SK-N-SH treated with all-trans-retinoic acid at 6 μM for 48 hours (cell line): ENCODE results near the gene IFI27L2.
"Not testable (repeated sequence)": the region's sequence is repeated elsewhere in the genome, so short reads cannot be mapped to it uniquely, and the experiment has no call there.

Experiments used
- ATAC-seq: fragments of 200-7000 bp; cut with Tn5 transposase; 3 replicates; pipeline ENCODE4 v1.9.1; 2020; ENCODE audit warnings: mild to moderate bottlenecking, moderate library complexity
- ARNTL ChIP-seq: fragments of 450-650 bp; formaldehyde crosslinking; IDR thresholded peaks from 2 replicates; pipeline ENCODE4 v1.5.0; 2020; ENCODE audit warnings: low read depth, mild to moderate bottlenecking, moderate library complexity, borderline replicate concordance
- BACH2 ChIP-seq: fragments of 250-450 bp; sonication (Bioruptor Pico); IDR thresholded peaks from 2 replicates; pipeline ENCODE4 v1.9.0; 2021; ENCODE audit warnings: mild to moderate bottlenecking, borderline replicate concordance
- CSDC2 ChIP-seq: fragments of 250-450 bp; sonication (Bioruptor Pico); IDR thresholded peaks from 2 replicates; pipeline ENCODE4 v1.5.0; 2020; ENCODE audit warnings: mild to moderate bottlenecking, moderate library complexity
- ESRRG ChIP-seq: fragments of 250-450 bp; sonication (Bioruptor Pico); IDR thresholded peaks from 2 replicates; pipeline ENCODE4 v1.6.1; 2021; ENCODE audit warnings: mild to moderate bottlenecking
- GLIS3 ChIP-seq: fragments of 250-450 bp; sonication (Bioruptor Pico); IDR thresholded peaks from 2 replicates; pipeline ENCODE4 v1.5.0; 2020; ENCODE audit warnings: mild to moderate bottlenecking, moderate library complexity
- OSR1 ChIP-seq: fragments of 250-450 bp; sonication (Bioruptor Pico); IDR thresholded peaks from 2 replicates; pipeline ENCODE4 v1.8.0; 2022; ENCODE audit warnings: moderate library complexity, mild to moderate bottlenecking, inconsistent platforms
- PPARA ChIP-seq: fragments of 250-450 bp; sonication (Bioruptor Pico); IDR thresholded peaks from 2 replicates; pipeline ENCODE4 v1.5.0; 2020; ENCODE audit warnings: mild to moderate bottlenecking, borderline replicate concordance
- RARB ChIP-seq: fragments of 250-450 bp; sonication (Bioruptor Pico); IDR thresholded peaks from 2 replicates; pipeline ENCODE4 v1.8.0; 2021; ENCODE audit warnings: mild to moderate bottlenecking, moderate library complexity
- SNAI2 ChIP-seq: fragments of 250-450 bp; sonication (Bioruptor Pico); IDR thresholded peaks from 2 replicates; pipeline ENCODE4 v1.5.0; 2020; ENCODE audit warnings: mild to moderate bottlenecking, moderate library complexity
- TCF4 ChIP-seq: fragments of 250-450 bp; sonication (Bioruptor Pico); IDR thresholded peaks from 2 replicates; pipeline ENCODE4 v1.8.0; 2021; ENCODE audit warnings: mild to moderate bottlenecking, moderate library complexity, borderline replicate concordance
- TOX ChIP-seq: fragments of 250-450 bp; sonication (Bioruptor Pico); IDR thresholded peaks from 2 replicates; pipeline ENCODE4 v1.8.0; 2021; ENCODE audit warnings: mild to moderate bottlenecking, moderate library complexity, borderline replicate concordance
- ZC3H10 ChIP-seq: fragments of 250-450 bp; sonication (Bioruptor Pico); IDR thresholded peaks from 2 replicates; pipeline ENCODE4 v1.5.1; 2021; ENCODE audit warnings: mild to moderate bottlenecking, moderate library complexity
- ZFP3 ChIP-seq: fragments of 250-450 bp; sonication (Bioruptor Pico); IDR thresholded peaks from 2 replicates; pipeline ENCODE4 v1.5.0; 2020; ENCODE audit warnings: mild to moderate bottlenecking, moderate library complexity
- ZFP30 ChIP-seq: fragments of 450-650 bp; formaldehyde crosslinking; IDR thresholded peaks from 2 replicates; pipeline ENCODE4 v1.5.0; 2022; ENCODE audit warnings: mild to moderate bottlenecking, moderate library complexity
- ZNF565 ChIP-seq: fragments of 450-650 bp; formaldehyde crosslinking; conservative IDR thresholded peaks from 2 replicates; pipeline ENCODE4 v1.5.0; 2020; ENCODE audit warnings: low read depth, mild to moderate bottlenecking, moderate library complexity
- ZNF70 ChIP-seq: fragments of 450-650 bp; formaldehyde crosslinking; IDR thresholded peaks from 2 replicates; pipeline ENCODE4 v1.5.0; 2020; ENCODE audit warnings: mild to moderate bottlenecking, moderate library complexity
- ZNF8 ChIP-seq: fragments of 450-650 bp; formaldehyde crosslinking; IDR thresholded peaks from 2 replicates; pipeline ENCODE4 v1.5.0; 2020; ENCODE audit warnings: mild to moderate bottlenecking, moderate library complexity
- TF ChIP-seq, protein P1 (sequence below): fragments of 250-450 bp; sonication (Bioruptor Pico); IDR thresholded peaks from 2 replicates; pipeline ENCODE4 v1.5.0; 2020; ENCODE audit warnings: mild to moderate bottlenecking, moderate library complexity
- TF ChIP-seq, protein P2 (sequence below): fragments of 250-450 bp; sonication (Bioruptor Pico); IDR thresholded peaks from 2 replicates; pipeline ENCODE4 v1.5.1; 2020; ENCODE audit warnings: low read depth, mild to moderate bottlenecking, moderate library complexity
- TF ChIP-seq, protein P3 (sequence below): fragments of 250-450 bp; sonication (Bioruptor Pico); IDR thresholded peaks from 2 replicates; pipeline ENCODE4 v1.8.0; 2020; ENCODE audit warnings: mild to moderate bottlenecking, moderate library complexity, borderline replicate concordance
- TF ChIP-seq, protein P4 (sequence below): fragments of 250-450 bp; sonication (Bioruptor Pico); IDR thresholded peaks from 2 replicates; pipeline ENCODE4 v1.8.0; 2021; ENCODE audit warnings: low read depth, mild to moderate bottlenecking, moderate library complexity, borderline replicate concordance

Gene IFI27L2

DNA sequence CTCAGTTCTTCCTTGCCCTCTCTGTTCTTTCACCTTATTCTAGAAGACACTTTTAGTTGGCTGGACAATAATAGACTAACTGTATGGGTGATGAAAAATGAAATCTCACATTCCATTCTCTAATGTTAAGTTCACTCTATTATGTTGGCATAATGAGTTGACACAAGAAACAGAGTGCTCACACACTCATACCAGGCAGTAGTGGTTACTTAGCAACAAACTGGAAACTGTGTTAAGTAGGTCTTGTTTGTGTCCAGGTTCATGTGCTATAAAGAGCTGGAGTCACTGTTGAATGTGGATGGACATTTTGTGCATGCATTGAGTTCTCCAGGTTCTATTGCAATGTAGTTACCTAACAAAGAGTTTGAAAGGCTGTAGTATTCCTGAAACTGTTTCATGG, 27.8 kb upstream of the IFI27L2 start:
- no peak for ATAC-seq
- TF ChIP-seq ZFP3 (CRISPR knock-in tag) (no peak), ZFP30 (CRISPR knock-in tag) (no peak), ESRRG (no peak), TOX (CRISPR knock-in tag) (no peak), ARNTL (CRISPR knock-in tag) (no peak), RARB (CRISPR knock-in tag) (no peak), TCF4 (CRISPR knock-in tag) (no peak), BACH2 (CRISPR knock-in tag) (no peak), ZC3H10 (CRISPR knock-in tag) (no peak), SNAI2 (CRISPR knock-in tag) (no peak)
- TF ChIP-seq, protein P1, sequence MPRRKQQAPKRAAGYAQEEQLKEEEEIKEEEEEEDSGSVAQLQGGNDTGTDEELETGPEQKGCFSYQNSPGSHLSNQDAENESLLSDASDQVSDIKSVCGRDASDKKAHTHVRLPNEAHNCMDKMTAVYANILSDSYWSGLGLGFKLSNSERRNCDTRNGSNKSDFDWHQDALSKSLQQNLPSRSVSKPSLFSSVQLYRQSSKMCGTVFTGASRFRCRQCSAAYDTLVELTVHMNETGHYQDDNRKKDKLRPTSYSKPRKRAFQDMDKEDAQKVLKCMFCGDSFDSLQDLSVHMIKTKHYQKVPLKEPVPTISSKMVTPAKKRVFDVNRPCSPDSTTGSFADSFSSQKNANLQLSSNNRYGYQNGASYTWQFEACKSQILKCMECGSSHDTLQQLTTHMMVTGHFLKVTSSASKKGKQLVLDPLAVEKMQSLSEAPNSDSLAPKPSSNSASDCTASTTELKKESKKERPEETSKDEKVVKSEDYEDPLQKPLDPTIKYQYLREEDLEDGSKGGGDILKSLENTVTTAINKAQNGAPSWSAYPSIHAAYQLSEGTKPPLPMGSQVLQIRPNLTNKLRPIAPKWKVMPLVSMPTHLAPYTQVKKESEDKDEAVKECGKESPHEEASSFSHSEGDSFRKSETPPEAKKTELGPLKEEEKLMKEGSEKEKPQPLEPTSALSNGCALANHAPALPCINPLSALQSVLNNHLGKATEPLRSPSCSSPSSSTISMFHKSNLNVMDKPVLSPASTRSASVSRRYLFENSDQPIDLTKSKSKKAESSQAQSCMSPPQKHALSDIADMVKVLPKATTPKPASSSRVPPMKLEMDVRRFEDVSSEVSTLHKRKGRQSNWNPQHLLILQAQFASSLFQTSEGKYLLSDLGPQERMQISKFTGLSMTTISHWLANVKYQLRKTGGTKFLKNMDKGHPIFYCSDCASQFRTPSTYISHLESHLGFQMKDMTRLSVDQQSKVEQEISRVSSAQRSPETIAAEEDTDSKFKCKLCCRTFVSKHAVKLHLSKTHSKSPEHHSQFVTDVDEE (CRISPR knock-in tag): no peak
- TF ChIP-seq, protein P2, sequence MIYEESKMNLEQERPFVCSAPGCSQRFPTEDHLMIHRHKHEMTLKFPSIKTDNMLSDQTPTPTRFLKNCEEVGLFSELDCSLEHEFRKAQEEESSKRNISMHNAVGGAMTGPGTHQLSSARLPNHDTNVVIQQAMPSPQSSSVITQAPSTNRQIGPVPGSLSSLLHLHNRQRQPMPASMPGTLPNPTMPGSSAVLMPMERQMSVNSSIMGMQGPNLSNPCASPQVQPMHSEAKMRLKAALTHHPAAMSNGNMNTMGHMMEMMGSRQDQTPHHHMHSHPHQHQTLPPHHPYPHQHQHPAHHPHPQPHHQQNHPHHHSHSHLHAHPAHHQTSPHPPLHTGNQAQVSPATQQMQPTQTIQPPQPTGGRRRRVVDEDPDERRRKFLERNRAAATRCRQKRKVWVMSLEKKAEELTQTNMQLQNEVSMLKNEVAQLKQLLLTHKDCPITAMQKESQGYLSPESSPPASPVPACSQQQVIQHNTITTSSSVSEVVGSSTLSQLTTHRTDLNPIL (CRISPR knock-in tag): no peak
- TF ChIP-seq, all 23 proteins: peak for 0

DNA sequence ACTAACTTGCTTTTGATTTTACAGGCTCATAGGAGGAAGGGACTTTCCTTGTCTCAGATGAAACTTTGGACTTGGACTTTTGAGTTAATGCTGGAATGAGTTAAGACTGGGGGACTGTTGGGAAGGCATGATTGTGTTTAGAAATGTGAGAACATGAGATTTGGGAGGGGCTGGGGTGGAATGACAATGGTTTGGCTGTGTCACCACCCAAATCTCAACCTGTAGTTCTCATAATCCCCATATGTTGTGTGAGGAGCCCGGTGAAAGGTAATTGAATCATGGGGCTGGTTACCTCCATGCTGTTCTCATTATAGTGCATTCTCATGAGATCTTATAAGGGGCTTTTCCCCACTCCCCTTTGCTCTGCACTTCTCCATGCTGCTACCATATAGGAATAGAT, 26.7 kb upstream of the IFI27L2 start:
- ATAC-seq: not testable (repeated sequence)

DNA sequence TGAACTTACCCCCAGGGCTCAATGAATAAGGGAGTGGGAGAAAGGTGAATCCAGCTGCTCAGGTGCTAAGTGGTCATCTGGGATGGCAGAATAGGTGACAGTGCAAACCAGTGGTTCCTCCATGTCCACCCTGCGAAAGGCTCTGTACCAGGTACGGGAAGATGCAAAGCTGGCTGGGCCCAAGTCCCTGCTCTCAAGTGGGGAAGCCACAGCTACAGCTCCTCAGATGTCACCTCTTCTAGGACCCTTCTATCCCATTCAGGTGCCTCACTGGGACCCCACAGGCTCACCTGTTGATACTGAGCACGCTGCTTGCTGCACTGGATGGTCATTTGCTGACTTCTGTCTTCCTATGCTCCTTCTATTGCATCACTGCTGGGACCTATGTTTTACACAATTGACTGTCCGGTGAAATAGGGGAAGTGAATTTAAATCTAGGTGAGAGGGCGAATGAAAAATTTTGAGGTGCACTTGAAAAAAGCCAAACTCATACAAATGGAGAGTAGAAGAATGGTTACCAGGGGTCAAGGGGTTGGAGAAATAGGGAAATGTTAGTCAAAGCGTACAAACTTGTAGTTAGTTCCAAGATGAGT, 24.4 kb upstream of the IFI27L2 start:
- no peak for ATAC-seq
- TF ChIP-seq OSR1 (CRISPR knock-in tag): no peak
- no peak for TF ChIP-seq ESRRG
- TF ChIP-seq ZNF70: no peak
- TF ChIP-seq, protein P1 (CRISPR knock-in tag): no peak
- no peak for TF ChIP-seq ZFP3 (CRISPR knock-in tag)
- TF ChIP-seq ZNF565 (CRISPR knock-in tag): no peak
- TF ChIP-seq ZNF8 (CRISPR knock-in tag): no peak
- TF ChIP-seq, protein P3, sequence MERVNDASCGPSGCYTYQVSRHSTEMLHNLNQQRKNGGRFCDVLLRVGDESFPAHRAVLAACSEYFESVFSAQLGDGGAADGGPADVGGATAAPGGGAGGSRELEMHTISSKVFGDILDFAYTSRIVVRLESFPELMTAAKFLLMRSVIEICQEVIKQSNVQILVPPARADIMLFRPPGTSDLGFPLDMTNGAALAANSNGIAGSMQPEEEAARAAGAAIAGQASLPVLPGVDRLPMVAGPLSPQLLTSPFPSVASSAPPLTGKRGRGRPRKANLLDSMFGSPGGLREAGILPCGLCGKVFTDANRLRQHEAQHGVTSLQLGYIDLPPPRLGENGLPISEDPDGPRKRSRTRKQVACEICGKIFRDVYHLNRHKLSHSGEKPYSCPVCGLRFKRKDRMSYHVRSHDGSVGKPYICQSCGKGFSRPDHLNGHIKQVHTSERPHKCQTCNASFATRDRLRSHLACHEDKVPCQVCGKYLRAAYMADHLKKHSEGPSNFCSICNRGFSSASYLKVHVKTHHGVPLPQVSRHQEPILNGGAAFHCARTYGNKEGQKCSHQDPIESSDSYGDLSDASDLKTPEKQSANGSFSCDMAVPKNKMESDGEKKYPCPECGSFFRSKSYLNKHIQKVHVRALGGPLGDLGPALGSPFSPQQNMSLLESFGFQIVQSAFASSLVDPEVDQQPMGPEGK (CRISPR knock-in tag): no peak
- no peak for TF ChIP-seq BACH2 (CRISPR knock-in tag)
- TF ChIP-seq TOX (CRISPR knock-in tag): no peak
- no peak for TF ChIP-seq GLIS3
- TF ChIP-seq ZFP30 (CRISPR knock-in tag): no peak
- no peak for TF ChIP-seq CSDC2 (CRISPR knock-in tag)
- TF ChIP-seq, protein P4, sequence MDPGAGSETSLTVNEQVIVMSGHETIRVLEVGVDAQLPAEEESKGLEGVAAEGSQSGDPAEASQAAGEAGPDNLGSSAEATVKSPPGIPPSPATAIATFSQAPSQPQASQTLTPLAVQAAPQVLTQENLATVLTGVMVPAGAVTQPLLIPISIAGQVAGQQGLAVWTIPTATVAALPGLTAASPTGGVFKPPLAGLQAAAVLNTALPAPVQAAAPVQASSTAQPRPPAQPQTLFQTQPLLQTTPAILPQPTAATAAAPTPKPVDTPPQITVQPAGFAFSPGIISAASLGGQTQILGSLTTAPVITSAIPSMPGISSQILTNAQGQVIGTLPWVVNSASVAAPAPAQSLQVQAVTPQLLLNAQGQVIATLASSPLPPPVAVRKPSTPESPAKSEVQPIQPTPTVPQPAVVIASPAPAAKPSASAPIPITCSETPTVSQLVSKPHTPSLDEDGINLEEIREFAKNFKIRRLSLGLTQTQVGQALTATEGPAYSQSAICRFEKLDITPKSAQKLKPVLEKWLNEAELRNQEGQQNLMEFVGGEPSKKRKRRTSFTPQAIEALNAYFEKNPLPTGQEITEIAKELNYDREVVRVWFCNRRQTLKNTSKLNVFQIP: no peak
- TF ChIP-seq PPARA (CRISPR knock-in tag): no peak
- no peak for TF ChIP-seq ARNTL (CRISPR knock-in tag)
- no peak for TF ChIP-seq ZC3H10 (CRISPR knock-in tag)
- no peak for TF ChIP-seq SNAI2 (CRISPR knock-in tag)
- TF ChIP-seq, protein P2 (CRISPR knock-in tag): no peak
- TF ChIP-seq, all 23 proteins: peak for 0
